Stimulated activated CD4-positive, alpha-beta T cell treated with anti-CD3 and anti-CD28 coated beads, TNF-alpha, amount 100 ng/mL, for 24 hours (primary cell): ENCODE measurements around the gene ZNF628.
"Not testable (repeated sequence)": the region's sequence is repeated elsewhere in the genome, so short reads cannot be mapped to it uniquely, and the experiment has no call there.

Experiments
- DNase-seq, 3 experiments: peaks; one replicate each; pipeline ENCODE4 v3.0.0-alpha.2; 2020; ENCODE audit warnings: low read depth in 3 of 3

ZNF628 gene

DNA sequence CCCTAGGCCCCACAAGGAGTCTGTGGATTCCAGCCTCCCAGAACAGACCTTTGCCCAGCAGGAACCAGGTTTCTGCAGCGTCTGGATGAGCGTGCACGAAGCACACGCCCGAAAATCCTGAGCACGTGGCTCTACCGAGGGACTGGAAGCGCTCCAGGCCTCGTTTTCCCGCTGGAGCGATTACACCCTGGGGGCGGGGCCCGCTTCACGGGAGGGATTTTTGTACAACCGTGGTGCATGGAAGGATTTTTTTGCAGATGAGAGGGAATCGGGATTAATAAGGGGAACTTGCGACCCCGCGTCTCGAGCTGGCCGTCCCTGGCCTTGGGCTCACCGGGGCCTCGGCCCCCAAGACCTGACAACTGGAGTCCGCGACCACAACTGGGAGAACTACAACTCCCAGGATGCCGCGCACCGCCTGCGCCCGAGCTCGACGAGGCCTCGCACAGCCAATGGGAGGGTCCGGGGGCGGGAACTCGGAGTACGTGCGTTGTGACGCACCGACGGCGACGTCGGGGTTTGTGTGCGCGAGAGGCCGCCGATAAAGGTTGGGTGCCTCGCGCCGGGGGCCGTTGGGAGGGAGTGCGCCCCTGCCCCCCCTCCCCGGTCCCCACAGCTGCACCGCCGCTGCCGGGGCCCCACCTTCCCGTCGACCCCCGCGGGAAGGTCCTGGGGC lies at the start of gene ZNF628:
ZNF628 (plus strand) TSS at position 518 of the 676 bp plus-strand sequence. CDS start 3,294 bp downstream, outside the sequence.
- peak; percentile 96 to 99 (median 98) for DNase-seq

DNA sequence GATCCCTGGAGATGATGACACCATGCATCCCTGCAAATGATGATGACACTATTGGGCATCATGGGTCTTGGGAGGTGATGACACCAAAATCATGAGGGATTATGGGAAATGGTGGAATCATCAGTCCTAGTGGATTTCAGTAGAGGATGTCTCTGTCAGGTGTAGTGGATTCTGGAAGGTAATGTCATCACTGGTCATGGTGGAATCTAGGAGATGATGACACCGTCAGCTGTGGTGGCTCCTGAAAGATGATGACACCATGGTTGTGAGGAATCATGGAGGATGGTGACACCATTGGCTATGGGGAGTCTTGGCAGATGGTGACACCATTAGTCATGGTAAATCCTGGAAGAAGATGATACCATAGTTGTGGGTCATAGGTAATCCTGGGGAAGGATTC lies 45.2 kb upstream of the ZNF628 start:
- no peak for DNase-seq

DNA sequence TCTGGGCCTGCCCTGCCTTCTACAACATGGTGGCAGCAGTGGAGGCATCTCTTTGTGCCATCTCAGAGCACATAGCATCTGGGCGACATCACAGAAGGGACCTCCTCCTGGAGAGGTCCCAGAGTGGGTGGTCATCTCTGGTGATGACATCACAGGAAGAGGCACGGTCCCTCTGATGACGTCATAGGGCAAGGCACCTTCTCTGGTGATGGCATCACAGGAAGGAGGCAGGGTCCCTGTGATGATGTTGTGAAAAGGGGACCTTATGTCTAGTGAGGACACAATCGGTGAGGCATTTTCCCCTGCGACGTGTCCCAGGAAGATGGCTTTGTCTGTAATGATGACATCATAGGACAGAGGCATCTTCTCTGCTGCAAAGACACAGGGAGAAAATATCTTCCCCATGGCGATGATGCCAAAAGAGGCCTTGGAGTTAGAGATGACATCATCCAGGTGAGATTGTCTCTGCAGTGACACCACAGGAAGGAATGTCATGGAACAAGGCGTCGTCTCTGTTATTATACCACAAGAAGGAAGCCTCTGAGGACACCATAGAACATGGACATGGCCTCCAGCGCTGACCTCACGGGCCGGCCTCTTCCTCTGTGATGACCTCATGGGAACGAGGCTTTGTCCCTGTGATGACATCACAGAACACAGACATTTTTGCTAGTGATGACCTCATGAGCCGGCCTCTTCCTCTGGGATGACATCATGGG lies 44.0 kb upstream of the ZNF628 start:
- DNase-seq, result no peak

DNA sequence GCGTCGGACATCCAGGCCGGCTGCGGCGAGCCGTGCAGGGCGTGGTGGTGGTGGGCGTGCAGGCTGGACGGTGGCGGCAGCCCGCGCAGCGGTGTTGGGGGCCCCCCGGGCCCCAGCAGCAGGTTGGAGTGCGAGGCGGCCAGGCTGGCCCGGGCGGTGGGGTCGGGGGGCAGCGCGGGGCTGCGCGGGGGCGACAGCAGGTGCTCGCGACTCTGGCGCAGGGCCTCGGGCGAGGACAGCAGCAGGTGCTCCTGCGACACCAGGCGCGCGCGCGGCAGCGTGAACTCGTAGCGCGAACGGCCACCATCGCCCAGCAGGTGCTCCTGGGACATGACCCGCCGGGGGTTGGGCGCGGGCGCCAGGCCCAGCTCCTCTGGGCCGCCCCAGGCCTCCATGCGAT lies 43.1 kb upstream of the ZNF628 start:
- DNase-seq, result no peak

DNA sequence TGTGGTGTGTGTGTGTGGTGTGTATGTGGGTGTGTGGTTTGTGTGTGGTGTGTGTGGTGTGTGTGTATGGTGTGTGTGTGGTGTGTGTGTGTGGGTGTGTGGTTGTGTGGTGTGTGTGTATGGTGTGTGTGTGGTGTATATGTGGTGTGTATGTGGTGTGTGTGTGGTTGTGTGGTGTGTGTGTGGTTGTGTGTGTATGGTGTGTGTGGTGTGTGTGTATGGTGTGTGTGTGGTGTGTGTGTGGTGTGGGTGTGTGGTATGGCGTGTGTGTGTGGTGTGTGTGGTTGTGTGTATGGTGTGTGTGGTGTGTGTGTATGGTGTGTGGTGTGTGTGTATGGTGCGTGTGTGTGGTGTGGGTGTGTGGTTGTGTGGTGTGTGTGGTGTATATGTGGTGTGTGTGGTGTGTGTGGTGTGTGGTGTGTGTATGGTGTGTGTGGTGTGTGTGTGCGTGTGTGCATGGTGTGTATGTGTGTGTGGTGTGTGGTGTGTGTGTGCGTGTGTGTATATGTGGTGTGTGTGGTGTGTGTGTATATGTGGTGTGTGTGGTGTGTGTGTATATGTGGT lies 42.0 kb upstream of the ZNF628 start:
- no peak for DNase-seq

DNA sequence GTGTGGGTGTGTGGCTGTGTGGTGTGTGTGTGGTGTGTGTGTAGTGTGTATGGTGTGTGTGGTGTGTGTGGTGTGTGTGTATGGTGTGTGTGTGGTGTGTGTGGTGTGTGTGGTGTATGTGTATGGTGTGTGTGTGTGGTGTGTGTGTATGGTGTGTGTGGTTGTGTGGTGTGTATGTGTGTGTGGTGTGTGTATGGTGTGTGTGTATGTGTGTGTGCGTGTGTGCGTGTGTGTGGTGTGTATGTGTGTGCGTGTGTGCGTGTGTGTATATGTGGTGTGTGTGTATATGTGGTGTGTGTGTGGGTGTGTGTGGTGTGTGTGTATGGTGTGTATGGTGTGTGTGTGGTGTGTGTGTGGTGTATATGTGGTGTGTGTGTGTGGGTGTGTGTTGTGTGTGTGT lies 41.4 kb upstream of the ZNF628 start:
- DNase-seq, result no peak

DNA sequence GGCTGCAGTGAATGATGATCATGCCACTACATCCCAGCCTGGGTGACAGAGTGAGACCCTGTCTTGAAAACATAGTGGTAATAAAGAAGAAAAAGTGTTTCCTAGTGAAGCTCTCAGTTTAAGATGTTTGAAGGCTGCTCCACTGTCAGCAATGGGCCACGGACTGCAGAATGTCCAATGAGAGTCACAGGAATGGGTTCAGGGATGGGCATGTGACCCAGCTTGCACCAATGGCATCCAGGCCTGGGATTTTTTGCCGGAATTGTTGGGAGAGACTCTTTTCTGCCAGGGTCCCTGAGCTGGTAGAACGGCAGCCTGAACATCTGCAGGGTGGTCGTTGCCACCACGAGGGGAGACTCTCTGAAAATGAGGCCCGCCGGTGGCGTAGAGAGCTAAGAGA lies 39.6 kb upstream of the ZNF628 start:
- DNase-seq, result no peak

DNA sequence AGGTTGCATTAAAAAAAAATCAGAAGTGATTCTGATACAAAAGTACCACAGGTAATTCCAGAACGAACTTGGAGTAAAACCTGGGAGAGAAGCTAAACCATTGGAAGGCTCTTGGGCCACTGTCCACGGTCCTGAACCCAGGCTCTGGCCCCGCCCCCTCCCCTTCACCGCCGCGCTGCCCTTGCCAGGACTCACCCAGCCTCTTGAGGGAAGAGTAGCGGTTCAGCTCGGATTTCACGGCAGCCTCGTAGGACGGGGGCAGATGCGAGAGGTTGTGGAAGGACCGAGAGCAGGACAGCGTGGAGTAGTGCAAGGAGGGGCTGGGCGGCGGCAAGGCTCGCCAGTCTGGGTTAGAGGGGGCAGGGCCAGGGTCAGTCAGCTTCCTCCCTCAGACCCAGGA lies 39.0 kb upstream of the ZNF628 start:
- DNase-seq, result no peak

DNA sequence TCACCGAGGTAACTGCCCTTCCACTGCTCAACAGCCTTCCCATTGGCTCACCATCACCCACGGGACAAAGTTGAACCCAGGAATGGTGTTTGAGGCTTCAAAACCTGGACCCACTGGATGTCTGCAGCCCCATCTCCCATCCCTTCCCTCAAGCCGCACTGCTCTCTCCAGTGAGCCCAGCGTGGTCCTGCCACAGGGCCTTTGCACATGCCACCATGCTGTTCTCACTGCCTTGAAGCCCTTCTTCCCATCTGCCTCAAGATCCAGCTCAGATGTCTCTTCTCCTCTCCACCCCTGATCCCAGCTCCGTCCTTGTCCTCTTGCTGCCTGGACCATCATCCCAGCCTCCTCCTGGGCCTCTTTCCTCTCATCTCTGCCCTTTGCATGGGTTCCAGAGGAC lies 37.4 kb upstream of the ZNF628 start:
- no peak for DNase-seq

DNA sequence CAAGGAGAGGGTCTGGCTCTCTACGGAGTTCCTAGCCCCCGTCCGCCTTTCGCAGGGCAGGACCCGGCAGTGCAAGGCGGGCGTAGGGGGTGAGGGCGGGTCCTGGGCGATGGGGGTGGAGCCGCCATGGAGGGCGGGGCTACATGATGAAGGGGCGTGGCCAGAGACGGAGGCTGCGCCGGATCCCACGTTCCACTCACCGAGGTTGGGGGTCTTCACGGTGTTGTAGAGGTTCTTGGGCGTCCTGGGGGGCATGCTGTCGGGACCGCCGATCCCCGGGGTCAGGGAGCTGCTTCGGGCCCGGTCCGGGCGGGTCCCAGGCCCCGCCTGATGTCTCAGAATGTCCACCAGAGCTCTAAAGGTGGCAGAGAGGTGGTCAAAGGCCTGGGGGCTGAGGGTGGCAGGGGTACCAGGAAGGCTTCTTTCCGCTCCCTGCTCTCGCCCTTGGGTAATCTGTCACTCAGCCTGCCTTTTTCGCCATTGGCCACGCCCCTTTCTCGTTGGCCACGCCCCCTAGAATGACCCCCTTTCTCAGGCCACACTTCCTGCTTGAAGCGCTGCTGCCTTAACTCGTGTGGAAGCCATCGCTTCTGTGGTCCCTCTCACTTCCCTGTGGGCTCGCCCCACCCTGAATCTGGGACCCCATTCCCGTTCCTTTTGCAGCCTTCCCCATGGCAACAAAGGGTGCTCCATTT lies 35.9 kb upstream of the ZNF628 start:
- DNase-seq, result no peak

DNA sequence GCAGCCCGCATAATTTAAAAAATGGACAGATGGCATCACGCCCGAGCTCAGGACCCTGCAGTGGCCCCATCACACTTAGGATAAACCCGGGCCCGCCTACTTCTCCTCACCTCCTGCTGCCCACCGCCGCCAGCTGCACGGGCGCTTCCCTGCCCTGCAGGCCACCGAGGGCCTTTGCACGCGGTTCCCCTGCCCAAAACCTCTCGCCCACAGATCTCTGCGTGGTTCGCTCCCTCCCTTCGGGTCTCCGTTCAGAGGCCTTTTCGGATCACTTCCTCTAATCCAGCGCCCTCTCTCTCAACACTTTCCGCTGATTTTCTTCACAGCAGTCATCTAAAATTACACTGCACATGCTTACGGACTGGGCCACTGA lies 35.1 kb upstream of the ZNF628 start:
- DNase-seq, result no peak

DNA sequence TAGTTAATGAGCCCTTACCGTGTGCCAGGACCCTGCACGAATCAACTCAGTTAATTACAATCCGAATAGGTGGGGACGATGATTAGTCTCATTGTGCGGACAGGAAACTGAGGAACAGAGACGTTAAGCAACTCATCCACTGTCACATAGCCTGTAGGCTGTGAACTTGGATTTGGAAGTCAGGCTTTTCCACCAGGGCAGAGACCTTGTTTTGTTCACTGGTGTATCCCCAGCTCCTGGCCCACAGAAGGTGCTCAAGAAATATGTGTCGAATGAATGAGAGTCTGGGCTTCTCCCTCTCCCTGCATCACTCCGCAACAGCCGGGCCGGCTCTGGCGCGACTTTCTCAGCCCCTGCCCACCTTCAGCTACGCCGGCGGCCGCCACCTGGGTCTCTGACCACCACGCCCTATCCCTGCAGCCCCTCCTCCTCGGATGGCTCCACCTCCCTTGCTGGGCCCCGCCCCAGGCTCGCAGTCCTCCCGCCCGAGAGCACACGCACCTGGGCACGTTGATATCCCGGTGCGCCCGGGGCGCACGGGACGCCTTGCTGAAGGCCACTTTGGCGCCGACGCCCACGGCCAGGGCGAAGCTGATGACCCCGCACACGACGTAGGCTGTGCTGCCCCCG lies 34.6 kb upstream of the ZNF628 start:
- no peak for DNase-seq

DNA sequence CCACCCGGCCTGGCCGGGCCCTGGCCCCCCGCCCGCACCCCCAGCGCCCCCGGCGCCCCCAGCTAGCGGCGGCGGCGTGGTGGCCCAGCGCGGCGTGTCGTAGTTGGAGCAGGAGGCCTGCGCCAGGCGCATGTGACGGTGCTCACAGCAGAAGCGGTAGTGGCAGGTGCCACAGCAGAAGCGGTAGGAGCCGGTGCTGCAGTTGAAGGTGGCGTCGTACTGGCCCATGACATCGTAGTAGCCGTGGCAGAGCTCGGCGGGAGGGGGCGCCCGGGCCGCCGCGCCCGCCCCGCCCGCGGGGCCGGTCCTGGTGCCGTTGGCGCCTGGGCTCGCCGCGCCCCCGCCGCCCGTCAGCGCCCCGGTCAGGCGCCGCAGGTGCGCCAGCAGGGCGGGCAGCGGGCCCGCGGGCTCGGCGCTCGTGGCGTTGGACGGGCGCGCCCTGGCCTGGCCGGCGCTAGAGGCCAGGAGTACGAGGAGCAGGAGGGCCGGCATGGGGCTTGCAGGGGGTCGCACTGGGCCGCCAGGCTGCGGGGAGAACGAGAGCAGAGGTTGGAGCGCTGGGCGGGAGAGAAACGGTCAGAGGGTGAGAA lies 34.0 kb upstream of the ZNF628 start:
- DNase-seq, result no peak

DNA sequence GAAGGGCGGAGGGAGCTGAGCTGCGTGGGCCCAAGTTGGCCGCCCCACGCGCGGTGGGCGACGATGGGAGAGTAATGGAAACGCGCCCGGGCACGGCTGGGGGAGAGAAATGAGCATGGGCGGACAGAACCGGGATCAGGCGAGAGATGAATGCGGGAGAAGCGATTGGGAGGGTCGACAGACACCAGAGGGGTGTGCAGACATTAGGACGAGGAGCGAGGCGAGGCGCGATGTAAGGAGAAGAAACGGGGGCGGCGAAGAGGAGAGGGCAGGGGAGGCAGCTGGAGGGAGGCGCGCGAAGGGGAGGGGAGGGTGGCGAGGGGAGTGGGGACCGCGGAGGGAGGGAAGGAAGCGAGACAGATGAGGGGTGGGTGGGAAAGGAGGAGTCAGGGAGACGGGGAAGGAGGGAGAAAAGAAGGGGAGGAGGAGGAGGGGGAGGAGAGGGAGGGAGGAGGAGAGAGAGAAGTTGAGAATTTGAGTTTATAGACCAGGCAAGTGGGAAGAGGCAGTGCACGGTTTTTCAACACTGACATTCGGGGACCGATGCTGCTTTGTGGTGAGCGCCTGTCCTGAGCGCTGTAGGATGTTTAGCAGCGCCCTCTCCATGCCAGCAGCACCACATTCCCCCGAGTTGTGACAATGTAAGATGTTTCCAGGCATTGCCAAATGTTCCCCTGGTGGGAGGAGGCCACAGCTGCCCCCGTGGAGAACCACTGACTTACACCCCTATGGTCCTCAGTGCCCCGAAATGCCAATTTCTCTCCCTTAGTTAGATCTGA lies 33.2 kb upstream of the ZNF628 start, which contains the start of gene SHISA7:
SHISA7 (minus strand) TSS at position 256 of the 779 bp plus-strand sequence. CDS start 437 bp downstream, outside the sequence.
- DNase-seq, result no peak

DNA sequence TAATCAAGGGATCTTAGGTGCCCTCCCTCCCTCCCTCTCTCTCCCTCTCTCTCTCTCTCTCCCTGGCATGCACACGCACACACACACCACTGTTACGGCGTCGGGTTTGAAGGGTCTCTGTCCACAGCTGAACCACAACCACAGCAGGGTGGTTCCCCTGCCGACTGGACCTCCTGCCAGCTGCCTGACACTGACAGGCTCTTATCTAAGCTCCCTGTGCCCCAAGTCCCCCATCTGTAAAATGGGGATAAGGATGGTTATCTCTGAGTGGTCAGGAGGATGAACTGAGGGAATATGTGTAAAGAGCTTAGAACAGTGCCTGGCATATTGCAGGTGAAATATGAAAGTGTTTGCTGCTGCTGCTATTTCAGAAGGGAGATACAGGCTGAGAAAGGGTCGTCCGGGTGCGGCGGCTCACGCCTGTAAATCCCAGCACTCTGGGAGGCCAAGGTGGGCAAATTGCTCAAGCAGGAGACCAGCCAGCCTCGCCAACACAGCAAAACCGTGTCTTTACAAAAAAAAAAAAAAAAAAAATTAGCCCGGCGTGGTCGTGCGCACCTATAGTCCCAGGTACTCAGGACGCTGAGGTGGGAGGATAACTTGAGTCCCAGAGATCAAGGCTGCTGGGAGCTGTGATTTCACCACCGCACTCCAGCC lies 32.5 kb upstream of the ZNF628 start:
- no peak for DNase-seq

DNA sequence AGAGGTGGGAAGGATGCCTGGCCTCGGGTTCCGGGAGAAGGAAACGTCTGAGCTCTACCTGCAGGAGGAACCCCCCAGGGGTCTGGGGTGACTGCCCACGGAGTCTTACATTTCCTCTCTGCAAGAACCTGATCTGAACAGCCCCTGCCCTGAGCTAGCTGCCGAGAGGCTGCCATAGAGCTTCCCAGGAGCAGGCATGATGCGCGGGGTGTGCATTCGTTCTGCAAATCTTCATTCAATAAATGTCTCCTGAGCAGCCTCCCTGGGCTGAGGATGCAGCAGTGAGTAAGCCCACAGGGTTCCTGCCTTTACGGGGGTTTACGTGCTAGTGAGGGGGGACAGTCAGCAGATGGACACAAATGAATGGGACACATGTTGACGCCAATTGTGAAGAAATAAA lies 31.8 kb upstream of the ZNF628 start:
- DNase-seq, result no peak

DNA sequence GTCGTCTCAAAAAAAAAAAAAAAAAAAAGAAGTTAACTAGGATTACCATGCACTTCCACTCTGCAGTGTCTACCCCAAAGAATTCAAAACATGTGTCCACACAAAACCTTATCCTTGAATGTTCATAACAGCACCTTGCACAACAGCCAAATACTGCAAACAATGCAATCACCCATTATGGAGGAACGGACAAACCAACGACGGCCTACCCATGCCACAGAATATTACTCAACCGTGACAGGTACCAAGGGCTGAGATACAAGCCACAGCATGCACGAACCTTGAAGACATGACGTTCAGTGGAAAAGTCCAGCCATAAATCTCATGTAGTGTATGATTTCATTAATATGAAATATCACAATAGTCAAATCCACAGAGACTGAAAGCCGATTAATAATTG lies 30.4 kb upstream of the ZNF628 start:
- DNase-seq, result no peak

DNA sequence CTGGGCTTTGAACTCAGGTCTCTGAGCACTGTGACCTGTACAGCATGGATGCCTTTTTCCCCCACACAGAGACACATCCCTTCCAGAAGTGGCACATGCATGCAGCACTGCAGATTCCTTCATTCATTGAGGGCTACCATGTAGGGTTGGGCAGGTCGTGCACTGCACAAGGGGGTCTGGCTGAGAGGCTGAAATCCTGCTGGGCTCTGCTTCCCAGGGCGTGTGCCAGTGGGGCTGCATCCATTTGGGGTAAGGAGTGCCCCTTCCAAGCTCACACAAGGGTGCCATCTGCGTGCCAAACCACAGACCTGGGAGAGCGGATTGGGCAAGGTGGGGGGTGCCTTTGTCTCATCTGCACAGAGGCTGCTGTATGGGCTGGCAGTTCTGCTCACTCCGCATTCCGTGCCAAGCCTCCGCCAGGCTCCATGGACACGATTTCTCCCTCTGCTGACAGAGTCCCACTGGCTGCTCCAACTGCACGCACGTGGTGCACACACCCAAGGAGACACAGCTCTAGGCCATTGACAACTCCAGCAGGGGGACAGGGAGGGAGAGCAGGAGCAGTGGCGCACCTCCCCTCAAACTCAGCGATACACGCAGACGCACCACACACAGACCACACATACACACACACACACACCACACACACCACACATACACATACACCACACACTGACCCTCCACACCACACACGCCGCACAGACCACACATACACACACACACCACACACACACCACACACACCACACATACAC lies 28.8 kb upstream of the ZNF628 start:
- DNase-seq, result no peak

DNA sequence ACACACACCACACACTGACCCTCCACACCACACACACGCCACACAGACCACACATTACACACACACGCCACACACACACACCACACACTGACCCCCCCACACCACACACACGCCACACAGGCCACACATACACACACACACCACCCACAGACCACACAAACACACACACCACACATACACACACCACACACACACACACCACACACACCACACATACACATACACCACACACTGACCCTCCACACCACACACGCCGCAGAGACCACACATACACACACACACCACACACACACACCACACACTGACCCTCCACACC lies 28.3 kb upstream of the ZNF628 start:
- DNase-seq, result not testable (repeated sequence)

DNA sequence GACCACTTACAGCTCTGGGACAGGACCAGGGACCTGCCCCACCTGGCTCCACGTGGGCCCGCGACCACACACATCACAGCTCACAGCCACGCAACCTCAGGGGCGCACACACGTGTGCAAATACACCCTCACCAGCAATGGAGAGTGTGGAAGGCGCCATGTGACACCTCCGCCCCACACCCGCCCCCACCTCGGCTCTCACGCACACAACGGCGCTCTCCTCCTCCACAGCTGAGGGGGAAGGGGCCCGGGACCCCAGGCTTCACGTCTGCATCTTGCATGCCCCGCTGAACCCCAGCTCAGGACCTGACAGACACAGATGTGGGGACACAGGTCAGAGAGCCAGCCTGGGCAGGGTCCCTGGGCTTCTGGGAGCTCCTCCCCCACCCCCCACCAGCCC lies 26.9 kb upstream of the ZNF628 start:
- DNase-seq, result no peak
